Trophoblast cell (in vitro differentiated cells and primary cell): ENCODE measurements around the gene DTNB.

Experiments
- DNase-seq, 2 donors: peaks; one replicate each; pipeline ENCODE4 v3.0.0-alpha.2; 2016
- H2AFZ ChIP-seq: 2 replicates; pipeline ENCODE4 v1.6.1; 2013; ENCODE audit warnings: low read length, moderate library complexity, mild to moderate bottlenecking; ENCODE audit not compliant: insufficient read depth, poor library complexity
- H2AK5ac ChIP-seq: 2 replicates; pipeline ENCODE4 v1.6.1; 2013; ENCODE audit warnings: mild to moderate bottlenecking, low read length
- H2BK120ac ChIP-seq: 2 replicates; pipeline ENCODE4 v1.6.1; 2013; ENCODE audit warnings: low read length, mild to moderate bottlenecking, moderate library complexity; ENCODE audit not compliant: insufficient read depth, poor library complexity
- H2BK12ac ChIP-seq: 2 replicates; pipeline ENCODE4 v1.6.1; 2013; ENCODE audit warnings: mild to moderate bottlenecking, low read length, moderate library complexity
- H2BK5ac ChIP-seq: 2 replicates; pipeline ENCODE4 v1.6.1; 2013; ENCODE audit warnings: low read length, low read depth, moderate library complexity, mild to moderate bottlenecking; ENCODE audit not compliant: poor library complexity
- H3K14ac ChIP-seq: 2 replicates; pipeline ENCODE4 v1.6.1; 2013; ENCODE audit warnings: mild to moderate bottlenecking, low read length
- H3K18ac ChIP-seq: 2 replicates; pipeline ENCODE4 v1.6.1; 2013; ENCODE audit warnings: mild to moderate bottlenecking, low read length
- H3K23ac ChIP-seq: 2 replicates; pipeline ENCODE4 v1.6.1; 2013; ENCODE audit warnings: low read length
- H3K27ac ChIP-seq: 2 replicates; pipeline ENCODE4 v1.5.1; 2013; ENCODE audit warnings: low read depth, mild to moderate bottlenecking, inconsistent platforms, low read length, moderate library complexity
- H3K27me3 ChIP-seq: 2 replicates; pipeline ENCODE4 v1.6.1; 2013; ENCODE audit warnings: inconsistent platforms, mild to moderate bottlenecking, low read length, moderate library complexity; ENCODE audit not compliant: insufficient read depth
- H3K36me3 ChIP-seq, 2 experiments: 1 replicate in 1 of 2; 2 replicates in 1 of 2; pipeline ENCODE4 v1.6.1; 2013; ENCODE audit warnings: low read length in 2 of 2, mild to moderate bottlenecking in 2 of 2, moderate library complexity in 1 of 2; ENCODE audit not compliant: insufficient read depth in 2 of 2, control insufficient read depth in 1 of 2
- H3K4ac ChIP-seq: 2 replicates; pipeline ENCODE4 v1.6.1; 2013; ENCODE audit warnings: low read depth, mild to moderate bottlenecking, low read length, moderate library complexity
- H3K4me1 ChIP-seq, 2 experiments: 1 replicate in 1 of 2; 2 replicates in 1 of 2; pipeline ENCODE4 v1.6.1; 2013; ENCODE audit warnings: low read length in 2 of 2, mild to moderate bottlenecking in 2 of 2, moderate library complexity in 1 of 2; ENCODE audit not compliant: insufficient read depth in 2 of 2, control insufficient read depth in 1 of 2
- H3K4me2 ChIP-seq: 2 replicates; pipeline ENCODE4 v1.6.1; 2013; ENCODE audit warnings: inconsistent platforms, mild to moderate bottlenecking, low read length, moderate library complexity
- H3K4me3 ChIP-seq: 2 replicates; pipeline ENCODE4 v1.5.1; 2013; ENCODE audit warnings: mild to moderate bottlenecking, low read depth, low read length, inconsistent platforms
- H3K79me1 ChIP-seq: one replicate; pipeline ENCODE4 v1.6.1; 2013; ENCODE audit warnings: low read length
- H3K79me2 ChIP-seq: 2 replicates; pipeline ENCODE4 v1.6.1; 2013; ENCODE audit warnings: low read length, mild to moderate bottlenecking; ENCODE audit not compliant: control insufficient read depth, insufficient read depth, poor library complexity
- H3K9ac ChIP-seq: 2 replicates; pipeline ENCODE4 v1.6.1; 2013; ENCODE audit warnings: mild to moderate bottlenecking, low read length
- H3K9me3 ChIP-seq: 2 replicates; pipeline ENCODE4 v1.6.1; 2013; ENCODE audit warnings: low read depth, mild to moderate bottlenecking, control low read depth, inconsistent platforms, low read length; ENCODE audit not compliant: insufficient read depth
- H4K12ac ChIP-seq: 2 replicates; pipeline ENCODE4 v1.6.1; 2013; ENCODE audit warnings: low read depth, mild to moderate bottlenecking, low read length, moderate library complexity
- H4K8ac ChIP-seq: 2 replicates; pipeline ENCODE4 v1.6.1; 2013; ENCODE audit warnings: low read depth, mild to moderate bottlenecking, low read length, moderate library complexity
- H4K91ac ChIP-seq: one replicate; pipeline ENCODE4 v1.6.1; 2013; ENCODE audit warnings: low read depth, mild to moderate bottlenecking, low read length, moderate library complexity
- WGBS: extraction: QIAGEN DNeasy Blood & Tissue Kit; methylation state at CpG from one replicate; pipeline ENCODE4 v1.1.7; 2013; ENCODE audit warnings: missing lambda C conversion rate; ENCODE audit not compliant: insufficient read length, insufficient coverage; ENCODE audit errors: extremely low coverage; 5-methylcytosine and 5-hydroxymethylcytosine counted together

The DTNB gene

GRCh38 chr2:25335204-25335603 lies 338.2 kb downstream of the DTNB start:
- WGBS: no CpG with 5 or more reads among the region's 8 CpGs
- no peak overlapping the region for H3K18ac ChIP-seq
- H2BK120ac ChIP-seq: no peak overlapping the region
- H2BK12ac ChIP-seq: no peak overlapping the region
- no peak overlapping the region for H4K8ac ChIP-seq
- no peak overlapping the region for H4K91ac ChIP-seq
- H2AK5ac ChIP-seq: no peak overlapping the region
- no peak overlapping the region for H3K23ac ChIP-seq
- H2AFZ ChIP-seq: no peak overlapping the region
- no peak overlapping the region for H3K4ac ChIP-seq
- H3K14ac ChIP-seq: no peak overlapping the region
- no peaks in the 10 kb centered on the region for H3K36me3 ChIP-seq
- H3K9ac ChIP-seq: no peak overlapping the region
- no peaks in the 10 kb centered on the region for H3K27me3 ChIP-seq
- H3K4me3 ChIP-seq: no peak overlapping the region
- no peaks in the 10 kb centered on the region for H3K9me3 ChIP-seq
- H2BK5ac ChIP-seq: no peak overlapping the region
- no peak for DNase-seq
- no peaks in the 10 kb centered on the region for H3K4me1 ChIP-seq
- no peak overlapping the region for H4K12ac ChIP-seq
- no peaks in the 10 kb centered on the region for H3K79me2 ChIP-seq
- H3K4me2 ChIP-seq: no peak overlapping the region
- no peaks in the 10 kb centered on the region for H3K79me1 ChIP-seq
- no peak overlapping the region for H3K27ac ChIP-seq

- Histone ChIP-seq H3K23ac (no peak overlapping the region), H3K4me2 (no peak overlapping the region), H3K4ac (no peak overlapping the region), H4K8ac (no peak overlapping the region), H2BK12ac (no peak overlapping the region), H3K79me1 (no peaks in the 10 kb centered on the region), H3K79me2 (no peaks in the 10 kb centered on the region), H3K18ac (no peak overlapping the region), H4K91ac (no peak overlapping the region), H4K12ac (no peak overlapping the region), H3K27me3 (no peaks in the 10 kb centered on the region), H3K4me3 (no peak overlapping the region), H3K9ac (no peak overlapping the region), H3K9me3 (no peaks in the 10 kb centered on the region), H2BK5ac (no peak overlapping the region), H2BK120ac (no peak overlapping the region), H3K4me1 (no peaks in the 10 kb centered on the region), H3K14ac (no peak overlapping the region), H3K36me3 (no peaks in the 10 kb centered on the region), H2AK5ac (no peak overlapping the region), H3K27ac (no peak overlapping the region), H2AFZ (no peak overlapping the region)
- DNase-seq: no peak
- no CpG with 5 or more reads among the region's 8 CpGs for WGBS
Measured at GRCh38 chr2:25334482-25334881, 338.9 kb downstream of the DTNB start.

GRCh38 chr2:25333981-25334380 lies 339.4 kb downstream of the DTNB start:
- Histone ChIP-seq H4K12ac (no peak overlapping the region), H3K27ac (no peak overlapping the region), H3K4me3 (no peak overlapping the region), H3K79me1 (no peaks in the 10 kb centered on the region), H3K36me3 (no peaks in the 10 kb centered on the region), H3K9me3 (no peaks in the 10 kb centered on the region), H3K4me1 (no peaks in the 10 kb centered on the region), H4K91ac (no peak overlapping the region), H3K23ac (no peak overlapping the region), H3K4me2 (no peak overlapping the region), H2AK5ac (no peak overlapping the region), H3K14ac (no peak overlapping the region), H3K9ac (no peak overlapping the region), H2BK12ac (no peak overlapping the region), H4K8ac (no peak overlapping the region), H2BK120ac (no peak overlapping the region), H3K79me2 (no peaks in the 10 kb centered on the region), H3K18ac (no peak overlapping the region), H3K4ac (no peak overlapping the region), H2BK5ac (no peak overlapping the region), H3K27me3 (no peaks in the 10 kb centered on the region), H2AFZ (no peak overlapping the region)
- DNase-seq: no peak
- no CpG with 5 or more reads among the region's 4 CpGs for WGBS

- WGBS: no CpG with 5 or more reads among the region's 9 CpGs
- Histone ChIP-seq H3K23ac (no peak overlapping the region), H4K8ac (no peak overlapping the region), H2BK120ac (no peak overlapping the region), H2BK12ac (no peak overlapping the region), H3K14ac (no peak overlapping the region), H4K12ac (no peak overlapping the region), H3K4ac (no peak overlapping the region), H3K9me3 (no peaks in the 10 kb centered on the region), H3K9ac (no peak overlapping the region), H3K27ac (no peak overlapping the region), H2AFZ (no peak overlapping the region), H3K4me2 (no peak overlapping the region), H3K18ac (no peak overlapping the region), H3K4me1 (no peaks in the 10 kb centered on the region), H4K91ac (no peak overlapping the region), H3K79me2 (no peaks in the 10 kb centered on the region), H2BK5ac (no peak overlapping the region), H2AK5ac (no peak overlapping the region), H3K4me3 (no peak overlapping the region), H3K27me3 (no peaks in the 10 kb centered on the region), H3K79me1 (no peaks in the 10 kb centered on the region), H3K36me3 (no peaks in the 10 kb centered on the region)
- DNase-seq: no peak
Measured at GRCh38 chr2:25332571-25332970, 340.8 kb downstream of the DTNB start.
